Renal pelvis (tissue), 12 donors: Measurements from ENCODE around the gene PHF20. TPM values are rescaled to one million over a fixed set of nuclear protein-coding genes. Genes with fewer than 3 reads are reported as not detected.
"Not testable (repeated sequence)": the region's sequence is repeated elsewhere in the genome, so short reads cannot be mapped to it uniquely, and the experiment has no call there.

Source experiments
- DNase-seq: peaks from one replicate; pipeline ENCODE4 v3.0.0-alpha.2; 2013
- long read RNA-seq, 16 experiments: transcript quantifications; one replicate each; lab custom pipeline, GENCODE V29; 2026
- polyA plus RNA-seq, 3 donors: library from polyadenylated mRNA; unstranded; fragments of 120-200 nt; gene quantifications; one replicate each; pipeline ENCODE4 v1.2.1, GENCODE V29; 2013; ENCODE audit not compliant: insufficient read length in 3 of 3

The PHF20 gene
- polyA plus RNA-seq = 10 to 100 TPM; 30.2 to 34.8 (median 32.2) TPM
- long read RNA-seq, donor 1, full-length matches to known transcripts = 5 of 13 reads
- long read RNA-seq, donor 1, partial matches to known transcripts = 8 of 13 reads
- long read RNA-seq, donor 1, other reads (novel, unspliced or antisense) = 0 of 13 reads
- long read RNA-seq, donor 2, transcript PHF20-216 (2 exons, 618 nt) = major isoform, 6 of 282 reads
- long read RNA-seq, donor 2, partial matches to known transcripts = 221 of 282 reads
- long read RNA-seq, donor 2, other reads (novel, unspliced or antisense) = 55 of 282 reads
- long read RNA-seq, donor 3, partial matches to known transcripts = 0 of 31 reads
- long read RNA-seq, donor 3, other reads (novel, unspliced or antisense) = 30 of 31 reads
- long read RNA-seq, donor 4, full-length matches to known transcripts = 7 of 66 reads
- long read RNA-seq, donor 4, partial matches to known transcripts = 59 of 66 reads
- long read RNA-seq, donor 4, other reads (novel, unspliced or antisense) = 0 of 66 reads
- long read RNA-seq, donor 5 = 0 reads
- long read RNA-seq, donor 6, full-length matches to known transcripts = 4 of 4 reads
- long read RNA-seq, donor 6, partial matches to known transcripts = 0 of 4 reads
- long read RNA-seq, donor 6, other reads (novel, unspliced or antisense) = 0 of 4 reads
- long read RNA-seq, donor 7, partial matches to known transcripts = 48 of 51 reads
- long read RNA-seq, donor 7, other reads (novel, unspliced or antisense) = 0 of 51 reads
- long read RNA-seq, donor 8, partial matches to known transcripts = 0 of 1 reads
- long read RNA-seq, donor 8, other reads (novel, unspliced or antisense) = 0 of 1 reads
- long read RNA-seq, donor 9, transcript PHF20-216 (2 exons, 618 nt) = major isoform, 8 of 16 reads
- long read RNA-seq, donor 9, partial matches to known transcripts = 8 of 16 reads
- long read RNA-seq, donor 9, other reads (novel, unspliced or antisense) = 0 of 16 reads
- long read RNA-seq, donor 10, partial matches to known transcripts = 6 of 45 reads
- long read RNA-seq, donor 10, other reads (novel, unspliced or antisense) = 36 of 45 reads
- long read RNA-seq, donor 11, partial matches to known transcripts = 177 of 195 reads
- long read RNA-seq, donor 11, other reads (novel, unspliced or antisense) = 18 of 195 reads
- long read RNA-seq, donor 12, full-length matches to known transcripts = 6 of 6 reads
- long read RNA-seq, donor 12, partial matches to known transcripts = 0 of 6 reads
- long read RNA-seq, donor 12, other reads (novel, unspliced or antisense) = 0 of 6 reads
- long read RNA-seq, donor 13, partial matches to known transcripts = 0 of 2 reads
- long read RNA-seq, donor 13, other reads (novel, unspliced or antisense) = 0 of 2 reads
- long read RNA-seq, donor 14, transcript PHF20-216 (2 exons, 618 nt) = major isoform, 6 of 6 reads
- long read RNA-seq, donor 14, partial matches to known transcripts = 0 of 6 reads
- long read RNA-seq, donor 14, other reads (novel, unspliced or antisense) = 0 of 6 reads
- long read RNA-seq, donor 15, partial matches to known transcripts = 0 of 1 reads
- long read RNA-seq, donor 15, other reads (novel, unspliced or antisense) = 0 of 1 reads
- long read RNA-seq, donor 16, partial matches to known transcripts = 45 of 47 reads
- long read RNA-seq, donor 16, other reads (novel, unspliced or antisense) = 0 of 47 reads

GRCh38 chr20:35771689-35772562 is at the start of gene PHF20:
Gene PHF20 (plus strand): TSS chr20:35772015. CDS start chr20:35801523, 29,508 bp downstream.
- DNase-seq = peak; percentile 94

- DNase-seq = not testable (repeated sequence)
Observed at GRCh38 chr20:35723275-35723639, 48.6 kb upstream of the PHF20 start.

- DNase-seq = not testable (repeated sequence)
Observed at GRCh38 chr20:35723652-35724320, 48.0 kb upstream of the PHF20 start.

- no peak for DNase-seq
Observed at GRCh38 chr20:35724321-35725230, 47.2 kb upstream of the PHF20 start.

GRCh38 chr20:35726842-35727711 is 44.7 kb upstream of the PHF20 start:
- no peak for DNase-seq

- no peak for DNase-seq
Observed at GRCh38 chr20:35729283-35729807, 42.5 kb upstream of the PHF20 start.

GRCh38 chr20:35729836-35730582 is 41.8 kb upstream of the PHF20 start:
- no peak for DNase-seq

GRCh38 chr20:35730583-35731468 is 41.0 kb upstream of the PHF20 start:
- no peak for DNase-seq

GRCh38 chr20:35731469-35731788 is 40.4 kb upstream of the PHF20 start:
- DNase-seq = no peak

GRCh38 chr20:35731862-35732643 is 39.8 kb upstream of the PHF20 start:
- no peak for DNase-seq

- no peak for DNase-seq
Observed at GRCh38 chr20:35732644-35732982, 39.2 kb upstream of the PHF20 start.

GRCh38 chr20:35734374-35734773 is 37.4 kb upstream of the PHF20 start:
- no peak for DNase-seq

GRCh38 chr20:35734777-35735649 is 36.8 kb upstream of the PHF20 start:
- no peak for DNase-seq
